Measurements from ENCODE around the gene PCDHGC3. TPM values are rescaled to one million over a fixed set of nuclear protein-coding genes. Genes with fewer than 3 reads are reported as not detected.
A peak's percentile ranks its signal among the peaks of the same experiment; 100 is the strongest.

PCDHGC3 gene
- total and polyA plus RNA-seq, 9 of the 15 experiments (the other 6 are each of a cell fraction or from before 2014, with no cell fraction given): 0.07 TPM; not detected in 8

- TF ChIP-seq PRDM10 (IDR thresholded peaks at IDR 0.05; ENCODE audit: partially characterized antibody) (no peak), NCOA6 (IDR thresholded peaks at IDR 0.05) (no peak), RBM22 (IDR thresholded peaks at IDR 0.05; ENCODE audit: low read depth, low read length, poor library complexity, severe bottlenecking) (peak; percentile 96), ZNF57 (CRISPR knock-in tag; IDR thresholded peaks at IDR 0.05) (no peak), BCL6 (CRISPR knock-in tag; IDR thresholded peaks at IDR 0.05) (no peak), HMGXB4 (CRISPR knock-in tag; IDR thresholded peaks at IDR 0.05) (no peak), HIVEP1 (CRISPR knock-in tag; IDR thresholded peaks at IDR 0.05) (no peak), SMC3 (conservative IDR thresholded peaks at IDR 0.05; ENCODE audit: insufficient read depth, low read depth, low read length) (peak; percentile 69)
Observed at GRCh38 chr5:141512390-141512910, 36.7 kb downstream of the PCDHGC3 start (continued).
